Measurements from ENCODE around the gene TCEAL9.
"Not testable (repeated sequence)": the region's sequence is repeated elsewhere in the genome, so short reads cannot be mapped to it uniquely, and the experiment has no call there.

The TCEAL9 gene, protein sequence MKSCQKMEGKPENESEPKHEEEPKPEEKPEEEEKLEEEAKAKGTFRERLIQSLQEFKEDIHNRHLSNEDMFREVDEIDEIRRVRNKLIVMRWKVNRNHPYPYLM

DNA sequence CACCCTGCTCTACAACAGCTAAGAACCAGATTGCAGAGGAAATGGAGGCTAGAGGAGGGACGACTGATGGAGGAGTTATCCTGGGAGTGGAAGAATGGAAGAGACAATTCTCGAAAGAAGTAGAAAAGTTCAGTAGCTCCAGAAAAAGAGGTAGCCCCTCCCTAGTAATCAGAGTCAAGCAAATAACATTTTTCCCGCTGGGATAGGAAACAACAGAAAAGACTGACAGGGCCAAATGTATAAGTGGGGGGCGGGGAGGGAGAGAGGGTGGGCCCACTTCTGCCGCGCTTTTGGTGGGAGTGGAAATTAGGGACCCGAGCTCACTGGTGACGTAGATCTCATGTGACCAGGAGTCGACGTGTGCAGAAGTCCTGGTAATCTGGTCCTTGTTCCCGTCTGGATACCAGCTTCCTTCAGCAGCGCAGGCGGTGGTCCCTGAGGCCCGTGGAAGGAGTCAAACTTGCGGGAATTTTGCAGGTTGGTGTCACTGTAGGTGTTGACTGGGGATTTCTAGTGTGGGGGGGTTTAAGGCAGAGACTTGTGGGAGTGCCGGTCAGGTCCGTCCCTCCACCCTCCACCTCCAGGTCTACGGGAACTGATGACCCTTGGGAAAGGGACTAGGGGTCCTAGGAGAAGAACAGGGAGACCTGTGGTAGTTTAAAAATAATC, at the start of gene TCEAL9:
TCEAL9 (plus strand) TSS at position 377 of the 669 bp plus-strand sequence. CDS start 1,179 bp downstream, outside the sequence.
- DNase-seq (ENCODE audit: low spot score), result no peak

DNA sequence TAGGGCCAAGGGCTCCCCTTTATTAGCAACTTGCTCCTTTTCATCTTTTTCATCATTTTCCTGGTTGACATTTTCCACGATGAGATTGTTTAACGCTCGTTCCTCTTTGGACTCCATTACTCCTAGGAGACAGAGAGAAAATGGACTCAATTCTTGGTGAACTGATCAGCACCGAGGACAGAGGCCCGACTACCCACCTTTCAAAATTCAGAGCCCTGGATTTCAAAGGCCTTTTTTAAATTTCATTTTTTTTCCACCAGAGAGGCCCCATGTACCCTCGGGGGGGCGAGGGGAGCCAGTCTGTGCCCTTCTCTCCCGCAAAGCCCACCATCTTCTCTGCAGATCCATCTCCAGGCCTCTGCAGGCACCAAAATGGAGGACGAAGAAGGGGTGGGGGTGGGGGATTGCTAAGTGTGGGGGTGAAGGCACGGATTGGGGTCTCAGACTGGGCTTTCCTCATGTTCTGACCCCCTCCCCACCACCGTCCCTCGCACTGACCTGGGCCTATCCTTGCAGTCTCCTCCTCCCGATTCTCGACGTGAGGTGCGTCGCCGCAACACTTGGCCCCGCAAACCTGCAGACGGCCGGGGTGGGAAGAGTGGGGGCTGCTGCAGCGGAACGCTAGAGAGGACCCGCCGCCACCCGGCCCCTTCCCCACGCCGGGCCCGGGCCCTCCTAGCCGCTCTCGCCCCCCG, 46.3 kb upstream of the TCEAL9 start:
- no peak for DNase-seq (ENCODE audit: low spot score)

DNA sequence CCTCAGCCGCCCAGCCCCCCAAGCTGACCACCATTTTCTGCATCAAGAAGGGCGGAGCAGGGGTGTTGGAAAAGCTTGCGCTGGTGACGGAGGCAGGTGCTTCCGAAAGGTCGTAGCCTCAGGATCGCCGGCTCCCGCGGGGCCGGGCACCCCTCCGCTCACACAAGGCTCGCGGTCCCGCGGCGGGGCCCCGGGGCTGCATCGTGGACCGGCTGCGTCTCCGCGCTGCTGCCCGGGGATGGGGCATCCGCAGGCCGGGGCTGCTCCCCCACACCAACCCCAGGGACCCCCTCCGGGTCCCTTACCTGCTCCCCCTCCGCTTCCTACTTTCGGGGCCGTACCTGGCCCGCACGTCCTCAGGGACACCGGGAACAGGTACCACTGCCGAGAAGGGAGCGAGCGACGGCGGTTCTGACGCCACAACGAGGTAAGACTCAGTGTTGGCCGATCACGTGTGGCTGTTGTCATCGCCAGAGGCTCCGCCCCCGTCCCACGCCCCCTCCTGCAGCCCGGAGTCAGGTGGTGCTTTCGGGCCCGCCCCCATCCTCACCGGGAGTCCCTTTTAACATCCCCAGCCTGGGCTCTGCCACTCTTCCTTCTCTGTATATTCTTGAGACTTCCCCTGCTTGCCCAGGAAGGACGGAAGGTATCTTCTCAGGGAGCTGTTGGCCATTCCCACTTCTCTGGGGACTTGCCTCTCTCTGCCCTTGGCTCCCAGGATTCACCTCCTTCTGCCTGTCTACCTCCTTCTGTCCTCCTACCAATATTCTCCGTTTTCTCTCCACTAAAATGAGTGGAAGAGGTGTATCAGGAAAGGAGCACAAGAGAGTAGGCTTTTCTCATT, 45.5 kb upstream of the TCEAL9 start, which contains the start of gene BEX2:
BEX2 (minus strand) TSS at position 436 of the 844 bp plus-strand sequence. CDS start 1,014 bp downstream, outside the sequence.
- peak; percentile 66 for DNase-seq (ENCODE audit: low spot score)

DNA sequence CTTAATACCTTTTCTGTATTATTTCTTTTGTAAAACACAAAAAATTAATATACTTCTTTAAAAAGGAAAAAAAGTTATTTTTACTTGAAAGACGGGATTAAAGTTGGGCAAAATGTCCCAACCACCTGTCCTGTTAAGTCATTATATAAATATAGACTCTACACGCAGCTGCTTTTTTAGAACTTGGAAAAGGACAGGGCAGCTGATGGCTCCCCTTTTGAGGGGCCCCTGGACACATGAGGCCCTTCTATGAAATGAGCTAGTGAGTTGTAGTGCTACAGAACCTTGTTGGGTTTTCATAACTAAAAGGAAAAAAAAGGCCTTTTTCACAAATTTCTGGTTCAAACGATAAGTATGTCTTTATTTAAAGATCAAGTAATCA, 44.9 kb upstream of the TCEAL9 start:
- DNase-seq (ENCODE audit: low spot score), result no peak

DNA sequence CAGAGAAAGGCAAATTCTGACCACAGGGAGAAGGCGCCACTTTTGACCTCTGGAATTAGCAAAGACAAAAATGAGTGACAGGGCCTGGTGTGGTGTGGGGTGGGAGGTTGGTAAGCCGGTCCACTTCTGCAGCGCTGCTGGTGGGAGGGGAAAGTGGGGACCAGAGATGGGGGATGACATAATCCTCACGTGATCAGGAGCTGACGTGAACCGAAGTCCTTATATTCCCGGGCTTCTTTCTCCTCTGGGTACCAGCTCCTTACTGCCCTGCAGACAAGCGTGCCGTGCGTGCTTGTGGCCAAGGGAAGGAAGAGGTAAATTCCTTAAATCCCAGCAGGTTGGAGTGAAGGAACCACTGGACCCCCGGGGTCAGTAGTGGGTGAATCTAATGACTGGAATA, 26.3 kb upstream of the TCEAL9 start, which contains the start of gene TCEAL7:
TCEAL7 (plus strand) TSS at position 249 of the 400 bp plus-strand sequence. CDS start 1,165 bp downstream, outside the sequence.
- DNase-seq (ENCODE audit: low spot score), result no peak

DNA sequence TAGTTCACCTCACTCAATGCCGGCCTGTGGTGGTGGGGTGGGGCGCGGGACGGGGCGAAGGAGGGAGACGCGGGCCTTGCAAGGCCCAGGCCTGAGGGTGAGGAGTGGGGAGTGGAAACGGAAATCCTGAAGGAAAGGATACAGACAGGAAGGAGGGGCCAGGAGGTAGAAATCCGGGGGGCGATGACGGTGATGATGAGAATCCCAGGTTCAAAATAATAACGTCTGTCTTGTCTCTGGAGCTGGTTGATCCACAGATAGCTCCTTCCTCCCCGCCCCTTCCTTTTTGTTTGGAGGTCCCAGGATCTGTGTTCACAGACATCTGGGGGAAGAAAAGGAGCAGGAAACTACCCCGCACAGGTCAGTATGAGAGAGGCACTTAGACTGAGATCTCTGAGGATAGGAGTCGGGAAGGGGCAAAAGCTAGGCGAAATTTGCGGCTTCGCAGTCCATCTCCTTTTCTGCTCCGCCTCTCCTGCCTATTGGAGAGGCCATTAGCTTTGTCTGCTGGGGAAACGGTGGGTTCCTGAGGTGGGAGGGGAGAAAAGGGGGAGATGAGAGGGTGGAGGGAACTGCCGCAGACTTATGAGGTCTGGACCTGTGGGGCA, 25.5 kb upstream of the TCEAL9 start:
- DNase-seq (ENCODE audit: low spot score), result no peak

DNA sequence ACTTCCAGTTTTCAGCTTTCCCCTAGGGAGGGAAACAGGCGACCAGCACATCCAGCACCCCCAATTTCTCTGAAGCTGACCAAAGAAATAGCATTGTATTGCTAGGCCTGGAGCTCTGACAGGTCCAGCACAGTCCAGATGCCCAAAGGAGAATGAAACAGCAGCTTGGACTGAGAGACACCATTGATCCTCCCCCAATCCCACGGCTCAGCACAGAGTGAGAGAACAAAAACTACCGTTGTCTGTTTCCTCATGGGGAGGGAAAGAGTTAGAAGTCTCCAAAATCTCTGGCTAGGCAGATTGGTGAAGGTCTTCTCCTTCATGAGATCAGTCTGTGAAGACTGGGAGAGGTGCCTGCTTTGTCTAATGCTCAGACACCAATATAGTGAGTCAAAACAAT, 17.6 kb upstream of the TCEAL9 start:
- no peak for DNase-seq (ENCODE audit: low spot score)

DNA sequence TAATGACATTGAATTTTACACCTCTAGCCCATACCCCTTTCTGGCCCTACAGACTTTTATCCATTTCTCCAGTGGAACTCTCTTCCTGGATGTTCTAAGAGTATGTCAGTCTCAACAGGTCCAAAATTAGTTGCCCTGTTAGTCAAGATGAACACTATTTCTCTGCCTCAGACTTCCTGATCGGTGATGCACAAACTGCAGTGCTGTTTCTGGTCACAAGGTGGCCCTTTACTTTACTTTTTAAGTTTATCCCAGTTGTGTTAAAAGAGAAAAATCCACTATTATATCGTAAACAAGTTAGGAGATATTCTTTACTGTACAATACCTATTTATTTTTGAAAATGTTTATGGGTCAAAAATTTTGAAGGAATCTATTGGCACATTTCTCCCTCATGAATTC, 13.2 kb upstream of the TCEAL9 start:
- DNase-seq (ENCODE audit: low spot score), result no peak

DNA sequence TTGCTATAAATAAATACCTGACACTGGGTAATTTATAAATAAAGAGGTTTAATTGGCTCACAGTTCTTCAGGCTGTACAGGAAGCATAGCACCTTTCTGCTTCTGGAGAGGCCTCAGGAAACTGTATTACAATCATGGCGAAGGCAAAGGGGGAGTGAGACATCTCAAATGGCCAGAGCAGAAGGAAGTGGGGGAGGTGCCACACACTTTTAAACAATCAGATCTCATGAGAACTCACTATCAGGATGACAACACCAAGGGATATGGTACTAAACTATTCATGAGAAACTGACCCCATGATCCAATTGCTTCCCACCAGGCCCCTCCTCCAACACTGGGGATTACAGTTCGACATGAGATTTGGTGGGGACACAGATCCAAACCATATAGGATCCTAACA, 11.7 kb upstream of the TCEAL9 start:
- DNase-seq (ENCODE audit: low spot score), result no peak

DNA sequence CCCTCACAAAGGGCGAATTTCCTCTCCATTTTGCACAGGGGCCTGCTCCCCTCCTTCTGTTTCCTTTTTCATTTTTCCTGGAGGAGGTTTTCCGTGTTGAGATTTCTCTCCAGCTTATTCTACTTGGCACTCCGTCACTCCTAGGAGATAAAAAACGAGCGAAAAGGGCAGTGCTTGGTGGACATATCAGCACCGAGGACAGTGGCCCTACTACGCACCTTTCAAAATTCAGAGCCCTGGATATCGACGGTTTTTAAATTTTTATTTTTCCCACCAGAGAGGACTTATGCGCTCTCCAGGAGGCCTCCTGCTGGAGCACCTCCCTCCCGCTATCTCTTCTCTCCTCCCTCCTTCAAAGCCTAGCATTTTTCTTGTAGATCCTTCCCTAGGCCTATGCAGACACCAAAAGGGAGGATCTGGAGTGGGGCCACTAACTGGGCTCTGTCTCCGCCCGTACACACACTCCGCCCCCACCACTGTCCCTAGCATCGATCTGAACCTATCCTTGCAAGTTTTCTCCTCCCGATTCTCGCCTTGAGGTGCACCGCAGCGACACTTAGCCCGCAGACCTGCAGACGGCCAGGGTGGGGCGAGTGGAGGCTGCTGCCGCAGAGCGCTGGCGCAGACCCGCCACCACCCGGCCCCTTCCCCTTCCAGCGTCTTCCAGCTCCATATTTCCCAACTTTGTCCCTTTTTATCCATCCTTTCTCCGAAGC, 8.5 kb upstream of the TCEAL9 start:
- DNase-seq (ENCODE audit: low spot score), result no peak

DNA sequence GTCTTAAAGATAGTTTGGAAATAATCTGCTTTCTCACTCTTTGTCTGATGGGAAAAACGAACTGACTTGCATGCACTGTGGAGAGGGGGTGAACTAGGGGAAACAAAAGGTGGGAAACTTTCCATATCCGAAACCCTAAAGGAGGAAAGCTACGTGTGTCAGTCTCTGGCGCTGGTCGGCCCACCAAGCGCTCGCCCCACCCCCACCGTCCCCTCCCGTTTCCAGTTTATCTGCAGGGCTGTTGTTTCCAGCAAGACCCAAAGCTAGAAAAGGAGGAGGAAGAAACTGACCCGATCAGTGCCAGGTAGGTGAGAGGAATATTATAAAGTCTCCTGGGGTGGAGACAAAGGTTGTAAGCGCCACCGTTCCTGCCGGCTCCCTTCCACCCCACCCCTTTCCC, 552 bp downstream of the TCEAL9 start:
- no peak for DNase-seq (ENCODE audit: low spot score)

DNA sequence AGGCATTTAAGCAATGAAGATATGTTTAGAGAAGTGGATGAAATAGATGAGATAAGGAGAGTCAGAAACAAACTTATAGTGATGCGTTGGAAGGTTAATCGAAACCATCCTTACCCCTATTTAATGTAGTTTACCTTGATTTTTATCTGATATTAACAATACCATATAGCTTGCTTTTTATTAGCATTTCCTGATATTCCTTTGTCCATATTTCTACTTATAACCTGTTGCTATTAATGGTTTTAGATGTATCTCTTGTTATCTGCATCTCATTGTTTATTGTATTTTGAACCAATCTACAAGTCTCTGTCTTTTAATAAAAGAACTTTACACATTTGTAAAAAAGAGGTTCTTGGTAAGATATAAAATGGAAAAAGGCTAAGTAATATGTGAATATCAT, 1.6 kb downstream of the TCEAL9 start:
- no peak for DNase-seq (ENCODE audit: low spot score)

DNA sequence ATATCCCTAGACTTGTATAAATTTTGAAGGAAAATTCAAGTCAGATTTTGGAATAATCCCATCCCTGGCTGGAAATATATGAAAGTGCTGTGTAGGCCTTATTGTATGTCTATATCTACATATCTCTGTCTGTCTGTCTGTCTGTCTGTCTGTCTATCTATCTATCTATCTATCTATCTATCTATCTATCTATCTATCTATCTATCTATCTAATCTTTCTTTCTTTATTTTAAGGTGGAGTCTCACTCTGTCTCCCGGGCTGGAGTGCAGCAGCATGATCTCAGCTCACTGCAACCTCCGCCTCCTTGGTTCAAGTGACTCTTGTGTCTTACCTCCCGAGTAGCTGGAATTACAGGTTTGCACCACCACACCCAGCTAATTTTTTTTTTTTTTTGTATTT, 3.3 kb downstream of the TCEAL9 start:
- not testable (repeated sequence) for DNase-seq (ENCODE audit: low spot score)

DNA sequence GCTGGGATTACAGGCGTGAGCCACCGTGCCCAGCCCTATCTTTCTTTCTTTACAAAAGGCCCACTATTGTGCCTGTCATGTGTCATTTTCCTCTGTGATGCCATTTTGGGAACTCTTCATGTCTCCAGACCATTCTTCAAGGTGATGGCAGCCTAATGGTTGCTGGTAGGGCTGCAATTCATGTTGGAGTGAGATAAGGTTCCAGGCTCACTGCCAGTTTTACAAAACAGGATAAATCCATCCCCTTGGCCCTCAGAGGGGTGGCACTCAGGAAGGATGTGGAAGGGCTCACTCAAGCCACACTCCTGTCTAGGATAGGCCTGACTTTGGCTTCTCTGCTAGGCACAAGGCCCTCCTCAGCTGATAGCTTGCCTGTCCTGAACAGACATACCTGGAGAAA, 3.8 kb downstream of the TCEAL9 start:
- no peak for DNase-seq (ENCODE audit: low spot score)

DNA sequence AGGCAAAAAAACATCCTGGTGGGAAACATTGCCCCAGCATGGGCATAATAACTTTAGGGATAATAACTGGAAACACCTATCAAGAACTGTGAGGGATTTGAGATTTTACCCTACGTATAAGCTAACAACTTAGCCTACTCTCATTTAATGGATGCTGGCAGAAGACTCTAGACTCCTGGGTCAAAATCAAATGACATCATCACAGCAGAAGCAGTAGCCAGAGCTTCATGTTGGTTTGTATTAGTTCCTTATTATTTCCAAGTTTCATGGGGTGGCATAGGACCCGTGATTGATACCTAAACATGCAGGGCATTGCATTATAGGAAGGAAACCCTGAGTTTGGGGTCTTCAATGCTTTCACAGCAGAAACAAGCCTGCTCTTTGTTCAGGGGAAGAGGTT, 4.6 kb downstream of the TCEAL9 start:
- DNase-seq (ENCODE audit: low spot score), result no peak

DNA sequence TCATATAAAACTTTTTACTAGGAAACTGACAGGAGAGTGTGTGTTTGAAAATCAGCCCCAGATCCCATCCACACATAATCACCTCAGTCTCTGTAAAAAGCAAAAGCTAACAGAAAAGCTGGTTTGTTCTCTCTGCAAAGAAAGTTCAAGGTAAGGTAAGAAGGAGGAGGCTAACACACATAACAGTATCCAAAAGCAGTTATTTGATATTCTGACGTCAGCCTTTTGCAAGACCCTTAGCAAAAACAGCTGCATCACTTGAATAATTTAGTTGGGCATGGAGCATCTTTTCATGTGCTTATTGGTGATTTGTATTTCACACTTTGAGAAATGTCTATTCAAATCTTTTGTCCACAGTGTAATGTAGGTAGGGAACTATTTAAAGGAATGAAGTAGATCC, 5.5 kb downstream of the TCEAL9 start:
- DNase-seq (ENCODE audit: low spot score), result no peak

DNA sequence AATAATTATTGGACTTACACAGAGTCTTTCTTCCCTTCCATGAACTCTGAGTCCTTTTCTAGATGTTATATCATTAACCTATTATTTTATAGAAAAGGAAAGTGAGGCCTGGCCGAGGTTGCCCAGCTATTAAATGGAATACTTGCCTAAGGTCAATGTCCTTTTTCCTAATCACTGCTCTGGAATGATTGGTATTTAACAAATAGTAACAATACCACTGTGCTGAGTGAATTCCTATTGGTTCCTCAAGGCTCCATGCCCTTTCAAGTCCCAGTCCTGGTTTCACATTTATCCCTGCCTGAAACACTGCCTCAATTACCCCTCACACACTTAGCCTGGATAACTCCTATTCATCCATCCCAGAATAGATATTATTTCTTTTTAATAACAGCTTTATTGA, 6.2 kb downstream of the TCEAL9 start:
- no peak for DNase-seq (ENCODE audit: low spot score)

DNA sequence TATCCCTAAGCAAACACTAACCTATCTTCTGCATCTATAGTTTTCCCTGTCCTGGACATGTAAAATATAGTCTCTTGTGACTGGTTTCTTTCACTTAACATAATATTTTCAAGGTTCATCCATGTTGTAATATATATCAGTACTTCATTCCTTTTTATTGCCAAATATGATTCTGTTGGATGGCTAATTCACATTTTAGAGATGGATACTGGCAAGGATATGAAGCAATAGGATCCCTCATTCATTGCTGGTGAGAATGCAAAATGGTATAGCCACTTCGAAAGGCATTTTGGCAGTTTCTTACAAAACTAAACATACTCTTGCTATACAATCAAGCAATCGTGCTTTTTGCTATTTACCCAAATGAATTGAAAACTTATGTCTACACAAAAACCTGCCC, 6.7 kb downstream of the TCEAL9 start:
- no peak for DNase-seq (ENCODE audit: low spot score)

DNA sequence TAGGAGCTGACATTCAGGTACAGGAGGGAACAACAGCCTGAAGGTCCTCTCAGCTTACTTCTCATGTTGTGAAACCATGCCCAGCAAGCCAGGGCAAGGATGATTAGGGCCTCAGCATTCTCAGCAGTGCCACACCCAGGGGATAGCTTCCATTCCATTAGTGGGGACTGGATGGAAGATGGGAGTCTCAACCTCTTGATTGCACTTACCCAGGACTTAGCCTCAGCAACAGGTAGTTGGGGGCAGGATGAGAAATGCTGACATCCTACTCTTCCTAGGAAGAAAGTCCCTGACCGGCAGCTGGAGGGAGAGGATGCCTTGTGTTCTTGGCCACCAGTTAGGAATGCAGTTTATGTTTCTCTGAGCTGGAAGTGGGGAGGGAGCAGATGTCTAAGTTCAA, 11.2 kb downstream of the TCEAL9 start:
- DNase-seq (ENCODE audit: low spot score), result no peak

DNA sequence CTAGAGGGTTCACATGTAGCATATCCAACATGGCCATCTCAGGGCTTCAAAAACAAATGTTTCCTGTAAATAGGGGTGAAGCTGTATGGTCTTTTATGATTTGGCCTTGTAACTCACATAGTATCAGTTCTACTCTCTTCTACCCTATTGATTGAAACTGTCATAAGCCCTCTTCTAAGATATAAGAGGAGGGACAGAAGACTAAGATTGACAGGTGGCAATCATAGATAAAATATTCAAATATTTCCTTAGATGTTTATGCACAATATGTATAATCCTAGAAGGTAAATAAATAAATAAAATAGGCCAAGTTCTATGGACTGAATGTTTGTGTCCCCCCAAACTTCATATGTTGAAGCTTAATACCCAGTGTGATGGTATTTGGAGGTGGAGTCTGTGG, 13.2 kb downstream of the TCEAL9 start:
- no peak for DNase-seq (ENCODE audit: low spot score)

DNA sequence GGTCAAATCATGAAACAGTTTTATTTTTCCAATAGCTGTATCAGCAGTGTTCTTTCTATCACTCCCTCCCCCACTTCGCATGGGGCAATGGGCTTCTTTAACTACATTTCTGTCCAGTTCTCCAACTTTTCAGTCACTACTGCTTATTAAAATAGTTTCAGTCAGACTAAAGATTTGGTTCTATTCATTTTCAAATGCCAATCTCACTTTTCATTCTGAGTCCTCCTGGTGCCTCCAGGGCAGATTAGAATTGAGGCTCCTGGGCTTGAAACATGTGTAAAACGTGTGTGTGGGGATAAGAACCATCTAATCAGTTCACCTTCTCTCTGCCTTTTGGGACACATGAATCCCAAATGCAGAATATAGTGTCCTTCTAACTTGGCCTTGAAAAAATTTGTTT, 16.6 kb downstream of the TCEAL9 start:
- no peak for DNase-seq (ENCODE audit: low spot score)

All from HuH-7.5 (cell line).